RWPE1 (cell line): ENCODE data around the gene GNAQ.

Experiments used
- CTCF ChIA-PET: fragments of 350-600 bp; sonication (Branson Sonifier 250); formaldehyde crosslinking; extraction: SDS; loops from one replicate; lab custom pipeline; 2021; lab: Yijun Ruan, JAX
- POLR2A ChIA-PET: fragments of 400-600 bp; formaldehyde crosslinking; extraction: SDS; loops from one replicate; lab custom pipeline; 2020; ENCODE audit warnings: antibody characterized with exemption; ENCODE audit not compliant: low non-redundant PET; lab: Yijun Ruan, JAX
- DNase-seq: peaks from one replicate; pipeline ENCODE4 v3.0.0; 2012; ENCODE audit warnings: low spot score
- H3K27ac ChIP-seq: fragments of 450-650 bp; 2 replicates; pipeline ENCODE4 v1.5.1; 2017
- TF ChIP-seq, protein P1 (sequence below): fragments of 450-650 bp; conservative IDR thresholded peaks from 2 replicates; pipeline ENCODE4 v1.5.1; 2017; ENCODE audit warnings: low read depth, mild to moderate bottlenecking

Gene GNAQ

DNA sequence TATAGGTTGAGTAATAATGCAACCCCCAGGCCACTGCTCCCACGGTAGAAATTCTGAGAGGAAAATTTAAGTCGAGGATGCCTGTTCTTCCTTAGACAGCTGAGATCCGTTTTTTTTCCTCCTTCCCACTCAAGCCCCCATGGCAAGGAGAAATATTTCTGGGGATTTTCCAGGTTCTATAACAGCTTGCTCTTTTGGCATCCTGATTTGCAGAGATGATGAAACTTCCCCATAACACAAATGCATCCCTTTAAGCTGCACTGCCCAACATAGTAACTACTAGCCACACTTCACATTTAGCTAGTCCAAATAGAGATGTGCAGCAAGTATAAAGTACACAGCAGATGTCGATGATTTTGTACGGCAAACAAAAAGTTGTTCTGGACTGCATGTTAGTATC, 351.0 kb downstream of the GNAQ start:
- no peak for DNase-seq
- POLR2A ChIA-PET, result no interaction called here
- TF ChIP-seq, protein P1, sequence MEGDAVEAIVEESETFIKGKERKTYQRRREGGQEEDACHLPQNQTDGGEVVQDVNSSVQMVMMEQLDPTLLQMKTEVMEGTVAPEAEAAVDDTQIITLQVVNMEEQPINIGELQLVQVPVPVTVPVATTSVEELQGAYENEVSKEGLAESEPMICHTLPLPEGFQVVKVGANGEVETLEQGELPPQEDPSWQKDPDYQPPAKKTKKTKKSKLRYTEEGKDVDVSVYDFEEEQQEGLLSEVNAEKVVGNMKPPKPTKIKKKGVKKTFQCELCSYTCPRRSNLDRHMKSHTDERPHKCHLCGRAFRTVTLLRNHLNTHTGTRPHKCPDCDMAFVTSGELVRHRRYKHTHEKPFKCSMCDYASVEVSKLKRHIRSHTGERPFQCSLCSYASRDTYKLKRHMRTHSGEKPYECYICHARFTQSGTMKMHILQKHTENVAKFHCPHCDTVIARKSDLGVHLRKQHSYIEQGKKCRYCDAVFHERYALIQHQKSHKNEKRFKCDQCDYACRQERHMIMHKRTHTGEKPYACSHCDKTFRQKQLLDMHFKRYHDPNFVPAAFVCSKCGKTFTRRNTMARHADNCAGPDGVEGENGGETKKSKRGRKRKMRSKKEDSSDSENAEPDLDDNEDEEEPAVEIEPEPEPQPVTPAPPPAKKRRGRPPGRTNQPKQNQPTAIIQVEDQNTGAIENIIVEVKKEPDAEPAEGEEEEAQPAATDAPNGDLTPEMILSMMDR, result no peak
- H3K27ac ChIP-seq, result no peak overlapping the region
- CTCF ChIA-PET, result no interaction called here

DNA sequence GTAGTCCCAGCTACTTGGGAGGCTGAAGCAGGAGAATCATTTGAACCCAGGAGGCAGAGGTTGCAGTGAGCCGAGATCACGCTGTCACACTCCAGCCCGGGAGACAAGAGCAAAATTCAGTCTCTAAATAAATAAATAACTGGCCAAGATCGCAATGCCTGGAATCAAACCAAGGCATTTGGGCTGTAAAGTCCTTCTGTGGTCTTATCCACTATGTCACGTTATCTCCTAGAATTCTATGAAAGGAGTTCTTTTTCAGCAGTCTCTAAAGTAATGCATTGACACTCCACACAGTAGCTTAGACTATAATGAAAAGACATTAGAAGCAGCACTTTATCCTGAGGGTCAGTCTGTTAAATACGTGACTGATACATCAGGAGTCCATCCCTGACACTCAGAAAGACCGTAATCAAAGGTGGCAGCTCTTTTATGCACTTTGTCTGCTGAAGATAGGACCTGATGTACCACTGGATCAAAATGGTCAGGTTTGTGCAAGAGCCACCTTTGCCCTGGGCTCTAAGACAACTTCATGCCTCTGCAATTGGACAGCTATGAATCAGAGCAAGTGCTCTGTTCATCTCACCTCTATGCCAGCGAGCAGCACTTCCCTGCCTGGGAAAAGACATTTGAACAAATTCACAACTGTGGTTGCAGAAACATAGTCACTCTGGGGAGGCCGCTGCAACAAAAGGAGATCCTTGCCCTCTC, 351.8 kb downstream of the GNAQ start:
- no peak overlapping the region for H3K27ac ChIP-seq
- POLR2A ChIA-PET, result no interaction called here
- CTCF ChIA-PET, result interaction anchor here (0.6 kb wide), 1 partner anchor 1283 kb away, joined by 3 read pairs; no protein-coding TSS in a partner anchor
- no peak for DNase-seq
- TF ChIP-seq, protein P1, result no peak

DNA sequence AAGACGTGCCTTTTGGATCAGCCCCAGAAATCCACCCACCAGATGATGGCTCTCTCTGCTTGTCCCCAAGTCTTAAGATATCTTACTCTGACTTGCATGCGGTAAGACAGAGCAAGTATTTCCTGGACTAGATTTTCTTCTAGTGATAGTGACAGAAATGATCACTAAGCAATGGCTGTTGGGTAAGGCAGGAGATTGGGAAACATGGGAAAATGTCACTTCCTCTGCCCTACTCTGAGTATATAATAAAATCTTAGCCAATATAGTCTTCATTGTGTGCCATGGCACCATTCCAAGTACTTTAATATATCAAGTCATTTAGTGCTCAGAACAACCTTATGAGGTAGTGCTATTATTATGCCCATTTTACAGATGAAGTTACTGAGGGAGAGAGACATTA, 352.5 kb downstream of the GNAQ start:
- ChIA-PET POLR2A (no interaction called here), CTCF (no interaction called here)
- H3K27ac ChIP-seq, result no peak overlapping the region
- no peak for DNase-seq
- TF ChIP-seq, protein P1, result no peak

DNA sequence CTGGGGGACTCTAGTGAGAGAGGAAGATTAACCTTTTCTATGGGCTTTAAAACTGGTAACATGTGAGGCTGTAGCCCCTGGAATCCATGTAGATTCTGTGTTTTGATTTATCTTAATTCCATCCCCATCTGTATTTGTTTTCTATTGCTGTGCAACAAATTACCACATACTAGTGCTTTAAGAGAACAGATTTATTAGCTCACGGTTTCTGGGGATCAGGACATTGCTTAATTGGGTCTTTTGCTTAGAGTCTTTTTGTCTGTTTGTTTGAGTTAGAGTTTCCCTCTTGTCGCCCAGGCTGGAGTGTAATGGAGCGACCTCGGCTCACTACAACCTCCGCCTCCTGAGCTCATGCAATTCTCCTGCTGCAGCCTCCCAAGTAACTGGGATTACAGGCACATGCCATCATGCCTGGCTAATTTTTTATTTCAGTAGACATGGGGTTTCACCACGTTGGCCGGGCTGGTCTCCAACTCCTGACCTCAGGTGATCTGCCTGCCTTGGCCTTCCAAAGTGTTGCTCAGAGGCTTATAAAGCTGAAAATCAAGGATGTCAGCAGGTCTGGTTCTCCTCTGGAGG, 353.6 kb downstream of the GNAQ start:
- CTCF ChIA-PET, result no interaction called here

DNA sequence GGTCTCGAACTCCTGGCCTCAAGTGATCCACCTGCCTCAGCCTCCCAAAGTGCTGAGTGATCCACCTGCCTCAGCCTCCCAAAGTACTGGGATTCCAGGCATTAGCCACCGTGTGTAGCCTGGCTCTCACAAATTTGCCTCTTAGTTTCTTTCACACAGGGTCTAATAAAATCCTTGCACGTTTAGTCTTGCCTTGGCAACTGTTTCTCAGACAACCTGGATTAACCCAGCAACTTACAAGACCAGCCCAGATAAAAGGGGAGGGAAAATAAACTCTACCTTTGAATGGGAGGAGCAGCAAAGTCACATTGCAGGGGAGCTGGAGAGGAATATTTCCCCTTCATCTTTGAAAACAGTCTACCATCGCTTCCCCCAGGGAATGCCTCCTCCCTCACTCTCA, 354.2 kb downstream of the GNAQ start:
- no peak for DNase-seq
- POLR2A ChIA-PET, result no interaction called here

More for the DNA sequence above, 353.6 kb downstream of the GNAQ start:
- TF ChIP-seq, protein P1, result no peak
- POLR2A ChIA-PET, result no interaction called here
- no peak for DNase-seq
- H3K27ac ChIP-seq, result no peak overlapping the region

DNA sequence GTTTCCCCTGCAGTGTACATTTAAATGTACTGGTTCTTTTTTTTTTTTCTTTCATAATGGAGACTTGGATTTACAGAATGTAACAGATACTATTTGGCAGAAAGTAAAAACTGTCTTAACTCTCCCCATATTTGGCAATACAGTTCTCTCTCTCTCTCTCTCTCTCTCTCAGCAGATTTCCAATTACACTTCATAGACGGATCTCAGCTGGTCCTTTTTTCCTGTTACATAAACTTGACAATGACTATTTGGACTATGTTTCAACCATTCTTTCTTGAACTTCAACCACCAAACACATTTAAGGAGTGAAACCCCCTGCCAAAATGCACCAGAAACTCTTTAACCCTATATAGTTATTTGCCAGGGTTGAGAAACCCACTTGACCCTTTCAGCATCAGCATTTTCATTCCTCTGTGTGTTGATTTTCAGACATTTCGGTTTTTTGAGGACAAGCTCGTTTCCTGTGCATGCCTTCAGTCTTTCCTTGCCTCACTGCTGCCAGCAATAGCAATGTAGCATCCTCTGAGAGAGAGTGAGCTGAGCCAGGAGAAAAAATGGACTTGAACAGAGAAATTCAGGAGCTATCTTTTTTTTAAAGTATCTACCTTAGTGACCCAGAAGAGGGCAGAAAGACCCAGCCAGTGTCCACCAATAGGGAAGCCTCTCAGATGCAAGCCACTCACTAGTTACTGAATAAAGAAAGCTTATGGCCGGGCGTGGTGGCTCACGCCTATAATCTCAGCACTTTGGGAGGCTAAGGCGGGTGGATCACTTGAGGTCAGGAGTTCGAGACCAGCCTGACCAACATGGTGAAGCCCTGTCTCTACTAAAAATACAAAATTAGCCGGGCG, 357.4 kb downstream of the GNAQ start:
- ChIA-PET POLR2A (no interaction called here), CTCF (interaction anchor here (0.6 kb wide), 3 partner anchors 24 to 112 kb away, joined by 4 to 5 read pairs (median 5); no protein-coding TSS in a partner anchor)
- TF ChIP-seq, protein P1, result no peak
- DNase-seq, result no peak
- H3K27ac ChIP-seq, result no peak overlapping the region

More for the DNA sequence above, 354.2 kb downstream of the GNAQ start:
- H3K27ac ChIP-seq, result no peak overlapping the region
- CTCF ChIA-PET, result no interaction called here
- TF ChIP-seq, protein P1, result no peak
